IMR-90 (cell line): ENCODE results near the gene WBP1L. TPM values are rescaled to one million over a fixed set of nuclear protein-coding genes. Genes with fewer than 3 reads are reported as not detected.
A peak's percentile ranks its signal among the peaks of the same experiment; 100 is the strongest.

Experiments
- ATAC-seq: fragments of 200-7000 bp; cut with Tn5 transposase; 2 replicates; pipeline ENCODE4 v1.9.1; 2020; ENCODE audit warnings: low read depth, mild to moderate bottlenecking, moderate library complexity
- BruUV-seq: library from RNA; stranded (reverse); fragments of 400-500 nt; replicated peaks from 2 replicates; lab custom pipeline; 2021; lab: Mats Ljungman, UMichigan
- CTCF ChIA-PET: fragments of 300-600 bp; formaldehyde crosslinking; extraction: SDS; loops from one replicate; lab custom pipeline; 2021; ENCODE audit warnings: antibody characterized with exemption; lab: Yijun Ruan, JAX
- POLR2A ChIA-PET: fragments of 300-600 bp; sonication (Branson Sonifier 250); formaldehyde crosslinking; loops from one replicate; lab custom pipeline; 2022; ENCODE audit warnings: antibody characterized with exemption; ENCODE audit not compliant: unreplicated experiment; lab: Charles Lee
- DNase-seq: peaks from one replicate; pipeline ENCODE4 v3.0.0; 2013
- H2AFZ ChIP-seq: replicated peaks from 2 replicates; pipeline ENCODE3; 2013; ENCODE audit warnings: low read length, mild to moderate bottlenecking; ENCODE audit not compliant: poor library complexity
- H2AK5ac ChIP-seq: 2 replicates; pipeline ENCODE4 v1.6.1; 2013; ENCODE audit warnings: low read depth, low read length, inconsistent platforms
- H2AK9ac ChIP-seq: replicated peaks from 2 replicates; pipeline ENCODE3; 2013; ENCODE audit warnings: mild to moderate bottlenecking, low read depth, low read length, moderate library complexity; ENCODE audit not compliant: poor library complexity
- H2BK120ac ChIP-seq: 2 replicates; pipeline ENCODE4 v1.6.1; 2013; ENCODE audit warnings: low read depth, low read length, inconsistent platforms
- H2BK15ac ChIP-seq: 3 replicates; pipeline ENCODE4 v1.6.1; 2013; ENCODE audit warnings: low read depth, low read length, inconsistent platforms
- H2BK20ac ChIP-seq: 2 replicates; pipeline ENCODE4 v1.6.1; 2013; ENCODE audit warnings: low read depth, mild to moderate bottlenecking, inconsistent platforms, low read length, moderate library complexity
- H2BK5ac ChIP-seq: 2 replicates; pipeline ENCODE4 v1.6.1; 2013; ENCODE audit warnings: mild to moderate bottlenecking, low read depth, low read length, inconsistent platforms; ENCODE audit not compliant: poor library complexity, severe bottlenecking
- H3K14ac ChIP-seq: replicated peaks from 2 replicates; pipeline ENCODE4 v1.6.1; 2013; ENCODE audit warnings: low read depth, low read length, inconsistent platforms
- H3K18ac ChIP-seq: 2 replicates; pipeline ENCODE4 v1.6.1; 2013; ENCODE audit warnings: low read depth, low read length, control low read depth
- H3K23ac ChIP-seq: 2 replicates; pipeline ENCODE4 v1.6.1; 2013; ENCODE audit warnings: low read depth, low read length, inconsistent platforms
- H3K27ac ChIP-seq: 2 replicates; pipeline ENCODE4 v1.5.1; 2013; ENCODE audit warnings: mild to moderate bottlenecking, control low read depth, low read length; ENCODE audit not compliant: insufficient read depth
- H3K27me3 ChIP-seq: 2 replicates; pipeline ENCODE4 v1.6.1; 2013; ENCODE audit warnings: low read length; ENCODE audit not compliant: control insufficient read depth, insufficient read depth
- H3K36me3 ChIP-seq: 2 replicates; pipeline ENCODE4 v1.6.1; 2013; ENCODE audit warnings: low read length, mixed read lengths; ENCODE audit not compliant: control insufficient read depth, insufficient read depth
- H3K4ac ChIP-seq: 2 replicates; pipeline ENCODE4 v1.6.1; 2013; ENCODE audit warnings: low read depth, low read length, inconsistent platforms
- H3K4me1 ChIP-seq: 2 replicates; pipeline ENCODE4 v1.6.1; 2013; ENCODE audit warnings: low read length, mixed read lengths; ENCODE audit not compliant: control insufficient read depth, insufficient read depth
- H3K4me2 ChIP-seq: 2 replicates; pipeline ENCODE4 v1.6.1; 2013; ENCODE audit warnings: low read depth, mild to moderate bottlenecking, control low read depth, low read length, moderate library complexity
- H3K4me3 ChIP-seq: 2 replicates; pipeline ENCODE4 v1.5.1; 2013; ENCODE audit warnings: low read depth, mild to moderate bottlenecking, control low read depth, low read length, moderate library complexity; ENCODE audit not compliant: insufficient read depth
- H3K56ac ChIP-seq: 2 replicates; pipeline ENCODE4 v1.6.1; 2013; ENCODE audit warnings: low read length, inconsistent platforms; ENCODE audit not compliant: insufficient read depth; ENCODE audit errors: extremely low read depth
- H3K79me1 ChIP-seq, 2 experiments: 2 replicates each; pipeline ENCODE4 v1.6.1; 2013; ENCODE audit warnings: low read length in 2 of 2, inconsistent platforms in 1 of 2, low read depth in 1 of 2
- H3K9ac ChIP-seq: 2 replicates; pipeline ENCODE4 v1.6.1; 2013; ENCODE audit warnings: low read depth, low read length, control low read depth
- H3K9me1 ChIP-seq: 2 replicates; pipeline ENCODE4 v1.6.1; 2013; ENCODE audit warnings: low read length, inconsistent platforms; ENCODE audit not compliant: insufficient read depth
- H3K9me3 ChIP-seq: 2 replicates; pipeline ENCODE4 v1.6.1; 2013; ENCODE audit warnings: low read length; ENCODE audit not compliant: control insufficient read depth, insufficient read depth
- H4K20me1 ChIP-seq: 2 replicates; pipeline ENCODE4 v1.6.1; 2013; ENCODE audit warnings: low read length, inconsistent platforms; ENCODE audit not compliant: insufficient read depth
- H4K5ac ChIP-seq: 2 replicates; pipeline ENCODE4 v1.6.1; 2013; ENCODE audit warnings: mild to moderate bottlenecking, low read depth, low read length, control low read depth
- H4K8ac ChIP-seq, 2 experiments: 2 replicates each; pipeline ENCODE4 v1.6.1; 2013; ENCODE audit warnings: low read depth in 2 of 2, low read length in 2 of 2, control low read depth in 1 of 2, inconsistent platforms in 1 of 2
- H4K91ac ChIP-seq: 2 replicates; pipeline ENCODE4 v1.6.1; 2013; ENCODE audit warnings: low read depth, low read length, inconsistent platforms; ENCODE audit not compliant: insufficient read depth
- CEBPB ChIP-seq: IDR thresholded peaks from 2 replicates; pipeline ENCODE4 v1.6.1; 2012; ENCODE audit warnings: low read depth, low read length, improper control_type of control experiment
- WGBS, 2 experiments: methylation state at CpG; one replicate each; pipeline versions ENCODE4 v1.1.5 to v1.1.7; 2013; ENCODE audit warnings: missing lambda C conversion rate in 2 of 2; ENCODE audit not compliant: insufficient read length in 1 of 2; ENCODE audit errors: extremely low coverage in 2 of 2; 5-methylcytosine and 5-hydroxymethylcytosine counted together
- dilution Hi-C: fragments of 300-500 bp; cut with HindIII; formaldehyde crosslinking; loops from one replicate; pipeline ENCODE4 v1.14.3; 2018; ENCODE audit warnings: low sequenced_read_pairs; ENCODE audit not compliant: unreplicated experiment
- in situ Hi-C: fragments of 300-500 bp; cut with MboI; formaldehyde crosslinking; loops from 3 replicates; pipeline ENCODE4 v1.14.3; 2019; ENCODE audit warnings: low sequenced_read_pairs, inconsistent platforms, mixed read lengths
- intact Hi-C: fragments of 100-400 bp; cut with micrococcal nuclease; formaldehyde crosslinking; loops from 2 replicates; pipeline ENCODE4 v1.10.0; 2022
- polyA plus RNA-seq, 3 experiments: library from polyadenylated mRNA; depleted of rRNA; stranded (reverse); fragments of >200 nt; gene quantifications; 2 replicates each; pipeline ENCODE4 v1.2.3, GENCODE V29; 2012; ENCODE audit warnings: low replicate concordance in 1 of 3
- total RNA-seq: library from RNA; depleted of rRNA; stranded (reverse); fragments of >200 nt; gene quantifications from 2 replicates; pipeline ENCODE4 v1.2.3, GENCODE V29; 2012
- TF ChIP-seq, protein P1 (sequence below): conservative IDR thresholded peaks from 2 replicates; pipeline ENCODE4 v1.5.1; 2012; ENCODE audit warnings: mild to moderate bottlenecking, low read depth, low read length, improper control_type of control experiment

The WBP1L gene
- total and polyA plus RNA-seq, 2 of the 4 experiments (the other 2 are of a cell fraction): 20.7 to 31.0 TPM

DNA sequence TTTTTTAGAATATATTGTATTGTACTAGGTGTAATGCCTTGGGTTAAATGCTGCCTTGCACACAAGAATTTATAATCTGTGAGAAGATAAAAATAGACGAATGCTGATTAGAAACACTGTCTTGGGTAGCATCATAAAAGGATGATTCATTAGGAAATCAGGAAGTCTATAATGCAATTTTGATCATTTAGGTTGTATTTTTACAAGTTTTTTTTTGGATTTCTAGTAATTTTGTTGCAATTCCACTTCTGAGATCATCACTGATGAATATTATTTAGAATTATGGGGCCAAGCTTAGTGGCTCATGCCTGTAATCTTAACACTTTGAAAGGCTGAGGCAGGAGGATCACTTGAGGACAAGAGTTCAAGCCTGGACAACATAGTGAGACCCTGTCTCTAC, 29.6 kb downstream of the WBP1L start:
- POLR2A ChIA-PET: no interaction called here

More for the DNA sequence above, 29.6 kb downstream of the WBP1L start:
- Histone ChIP-seq H2AK5ac (no peak overlapping the region), H3K9me1 (peaks cover 33% of the 10 kb centered on the region), H2BK20ac (no peak overlapping the region), H3K27me3 (no peaks in the 10 kb centered on the region; the same call in 1 of the 2 replicates), H4K91ac (no peak overlapping the region), H3K56ac (no peak overlapping the region), H3K9ac (no peak overlapping the region), H3K9me3 (no peaks in the 10 kb centered on the region), H3K36me3 (no peaks in the 10 kb centered on the region), H4K20me1 (peaks cover 78% of the 10 kb centered on the region), H3K18ac (no peak overlapping the region), H2BK15ac (no peak overlapping the region), H3K4me1 (peaks cover 25% of the 10 kb centered on the region), H4K5ac (no peak overlapping the region), H4K8ac (no peak overlapping the region), H2BK5ac (no peak overlapping the region), H2AFZ (no peak overlapping the region), H3K4me3 (no peak overlapping the region), H3K79me1 (peaks cover 46 to 76% of the 10 kb centered on the region in 2 experiments), H3K4me2 (no peak overlapping the region), H2AK9ac (no peak overlapping the region), H3K14ac (0 out of 2 replicates have a peak overlapping the region, but pooled peaks have one; percentile 48), H3K27ac (no peak overlapping the region), H2BK120ac (no peak overlapping the region), H3K23ac (no peak overlapping the region), H3K4ac (no peak overlapping the region)
- WGBS, 2 experiments: no CpG with 5 or more reads among the region's 1 CpG
- intact Hi-C loops (no loop called here), in situ Hi-C loops (no loop called here), dilution Hi-C loops (no loop called here)
- DNase-seq (peak; percentile 17), ATAC-seq (no peak)
- CTCF ChIA-PET: interaction anchor here (1.2 kb wide), 1 partner anchor 20 kb away, joined by 6 read pairs; no protein-coding TSS in a partner anchor
- no TSS peak for BruUV-seq
- TF ChIP-seq, protein P1, sequence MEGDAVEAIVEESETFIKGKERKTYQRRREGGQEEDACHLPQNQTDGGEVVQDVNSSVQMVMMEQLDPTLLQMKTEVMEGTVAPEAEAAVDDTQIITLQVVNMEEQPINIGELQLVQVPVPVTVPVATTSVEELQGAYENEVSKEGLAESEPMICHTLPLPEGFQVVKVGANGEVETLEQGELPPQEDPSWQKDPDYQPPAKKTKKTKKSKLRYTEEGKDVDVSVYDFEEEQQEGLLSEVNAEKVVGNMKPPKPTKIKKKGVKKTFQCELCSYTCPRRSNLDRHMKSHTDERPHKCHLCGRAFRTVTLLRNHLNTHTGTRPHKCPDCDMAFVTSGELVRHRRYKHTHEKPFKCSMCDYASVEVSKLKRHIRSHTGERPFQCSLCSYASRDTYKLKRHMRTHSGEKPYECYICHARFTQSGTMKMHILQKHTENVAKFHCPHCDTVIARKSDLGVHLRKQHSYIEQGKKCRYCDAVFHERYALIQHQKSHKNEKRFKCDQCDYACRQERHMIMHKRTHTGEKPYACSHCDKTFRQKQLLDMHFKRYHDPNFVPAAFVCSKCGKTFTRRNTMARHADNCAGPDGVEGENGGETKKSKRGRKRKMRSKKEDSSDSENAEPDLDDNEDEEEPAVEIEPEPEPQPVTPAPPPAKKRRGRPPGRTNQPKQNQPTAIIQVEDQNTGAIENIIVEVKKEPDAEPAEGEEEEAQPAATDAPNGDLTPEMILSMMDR: no peak
- TF ChIP-seq CEBPB: 0 out of 2 replicates have a peak, but pooled peaks have one; percentile 10
